Measurements from ENCODE around the gene KRTAP10-1. TPM values are rescaled to one million over a fixed set of nuclear protein-coding genes. Genes with fewer than 3 reads are reported as not detected.

Gene KRTAP10-1
- total and polyA plus RNA-seq, 2 donors from 2014 or later, result not detected

GRCh38 chr21:44529503-44530125 is 10.4 kb downstream of the KRTAP10-1 start:
- H3K27me3 ChIP-seq (ENCODE audit: control insufficient read depth, insufficient read depth, low read length), result no peaks in the 10 kb centered on the region
- no peak for TF ChIP-seq CTCF (IDR thresholded peaks at IDR 0.05; ENCODE audit: borderline replicate concordance, extremely low read depth, insufficient read depth)
- no peaks in the 10 kb centered on the region for H3K4me1 ChIP-seq (ENCODE audit: control insufficient read depth in 2 of 3, insufficient read depth in 2 of 3, low read depth in 1 of 3, low read length in 3 of 3)
- H3K36me3 ChIP-seq (ENCODE audit: control insufficient read depth in 2 of 3, insufficient read depth in 3 of 3, low read length in 3 of 3), result no peaks in the 10 kb centered on the region
- H3K9ac ChIP-seq (ENCODE audit: low read length in 3 of 3), result no peak overlapping the region
- H3K4me3 ChIP-seq (ENCODE audit: low read length in 3 of 3), result no peak overlapping the region
- no peak overlapping the region for H3K27ac ChIP-seq (ENCODE audit: low read depth in 2 of 2, low read length in 2 of 2)
- H3K9me3 ChIP-seq (ENCODE audit: control insufficient read depth in 2 of 3, insufficient read depth in 1 of 3, low read length in 3 of 3), result no peaks in the 10 kb centered on the region
- FAIRE-seq, result no peak
- DNase-seq, result peak in 1 of 5 donors; percentile 60
- intact Hi-C loops (cut with DNase I), result no loop called here

- Histone ChIP-seq H3K9me3 (ENCODE audit: control insufficient read depth in 2 of 3, insufficient read depth in 1 of 3, low read length in 3 of 3) (no peaks in the 10 kb centered on the region), H3K36me3 (ENCODE audit: control insufficient read depth in 2 of 3, insufficient read depth in 3 of 3, low read length in 3 of 3) (no peaks in the 10 kb centered on the region), H3K27ac (ENCODE audit: low read depth in 2 of 2, low read length in 2 of 2) (no peak overlapping the region), H3K4me1 (ENCODE audit: control insufficient read depth in 2 of 3, insufficient read depth in 2 of 3, low read depth in 1 of 3, low read length in 3 of 3) (no peaks in the 10 kb centered on the region), H3K9ac (ENCODE audit: low read length in 3 of 3) (no peak overlapping the region), H3K4me3 (ENCODE audit: low read length in 3 of 3) (no peak overlapping the region), H3K27me3 (ENCODE audit: control insufficient read depth, insufficient read depth, low read length) (no peaks in the 10 kb centered on the region)
- FAIRE-seq (no peak), DNase-seq (peak in 2 of 5 donors; percentile 14 to 51)
- TF ChIP-seq CTCF (IDR thresholded peaks at IDR 0.05; ENCODE audit: borderline replicate concordance, extremely low read depth, insufficient read depth), result no peak
- intact Hi-C loops (cut with DNase I), result no loop called here
Observed at GRCh38 chr21:44529011-44529421, 11.0 kb downstream of the KRTAP10-1 start.

- intact Hi-C loops (cut with DNase I), result no loop called here
- no peaks in the 10 kb centered on the region for H3K27me3 ChIP-seq (ENCODE audit: control insufficient read depth, insufficient read depth, low read length)
Observed at GRCh38 chr21:44528634-44528995, 11.4 kb downstream of the KRTAP10-1 start.

More at GRCh38 chr21:44528634-44528995, 11.4 kb downstream of the KRTAP10-1 start:
- no peak overlapping the region for H3K4me3 ChIP-seq (ENCODE audit: low read length in 3 of 3)
- no peaks in the 10 kb centered on the region for H3K4me1 ChIP-seq (ENCODE audit: control insufficient read depth in 2 of 3, insufficient read depth in 2 of 3, low read depth in 1 of 3, low read length in 3 of 3)
- no peaks in the 10 kb centered on the region for H3K9me3 ChIP-seq (ENCODE audit: control insufficient read depth in 2 of 3, insufficient read depth in 1 of 3, low read length in 3 of 3)
- H3K27ac ChIP-seq (ENCODE audit: low read depth in 2 of 2, low read length in 2 of 2), result no peak overlapping the region
- no peak overlapping the region for H3K9ac ChIP-seq (ENCODE audit: low read length in 3 of 3)
- no peaks in the 10 kb centered on the region for H3K36me3 ChIP-seq (ENCODE audit: control insufficient read depth in 2 of 3, insufficient read depth in 3 of 3, low read length in 3 of 3)
- FAIRE-seq (no peak), DNase-seq (peak in 2 of 5 donors; percentile 16 to 37)
- TF ChIP-seq CTCF (IDR thresholded peaks at IDR 0.05; ENCODE audit: borderline replicate concordance, extremely low read depth, insufficient read depth), result no peak

Data from kidney (tissue), 14 donors.